IPS-18a (cell line): ENCODE results near the gene KIF5A.

Source experiments
- H3K27ac ChIP-seq: one replicate; pipeline ENCODE4 v1.5.1; 2013; ENCODE audit warnings: low read length
- H3K27me3 ChIP-seq: one replicate; pipeline ENCODE4 v1.6.1; 2013; ENCODE audit warnings: mild to moderate bottlenecking, low read length; ENCODE audit not compliant: control insufficient read depth, insufficient read depth
- H3K36me3 ChIP-seq: one replicate; pipeline ENCODE4 v1.6.1; 2013; ENCODE audit warnings: low read depth, low read length; ENCODE audit not compliant: control insufficient read depth
- H3K4me1 ChIP-seq: one replicate; pipeline ENCODE4 v1.6.1; 2013; ENCODE audit warnings: low read depth, low read length; ENCODE audit not compliant: control insufficient read depth
- H3K4me3 ChIP-seq: one replicate; pipeline ENCODE4 v1.5.1; 2013; ENCODE audit warnings: low read length
- H3K9ac ChIP-seq: one replicate; pipeline ENCODE4 v1.6.1; 2013; ENCODE audit warnings: mild to moderate bottlenecking, low read length, moderate library complexity
- H3K9me3 ChIP-seq: one replicate; pipeline ENCODE4 v1.6.1; 2013; ENCODE audit warnings: low read depth, low read length; ENCODE audit not compliant: control insufficient read depth

Gene KIF5A

GRCh38 chr12:57592551-57593165 lies 42.8 kb downstream of the KIF5A start:
- no peak overlapping the region for H3K4me3 ChIP-seq
- peaks cover 5% of the 10 kb centered on the region for H3K4me1 ChIP-seq
- H3K9me3 ChIP-seq: no peaks in the 10 kb centered on the region
- no peak overlapping the region for H3K9ac ChIP-seq
- H3K36me3 ChIP-seq: peaks cover 3% of the 10 kb centered on the region
- H3K27ac ChIP-seq: no peak overlapping the region
- peaks cover 6% of the 10 kb centered on the region for H3K27me3 ChIP-seq

GRCh38 chr12:57593187-57593586 lies 43.3 kb downstream of the KIF5A start:
- H3K4me3 ChIP-seq: no peak overlapping the region
- H3K9ac ChIP-seq: no peak overlapping the region
- H3K27me3 ChIP-seq: peaks cover 6% of the 10 kb centered on the region
- H3K36me3 ChIP-seq: peaks cover 3% of the 10 kb centered on the region
- H3K27ac ChIP-seq: no peak overlapping the region
- peaks cover 5% of the 10 kb centered on the region for H3K4me1 ChIP-seq
- H3K9me3 ChIP-seq: no peaks in the 10 kb centered on the region

- no peak overlapping the region for H3K9ac ChIP-seq
- H3K27ac ChIP-seq: no peak overlapping the region
- no peaks in the 10 kb centered on the region for H3K9me3 ChIP-seq
- no peaks in the 10 kb centered on the region for H3K27me3 ChIP-seq
- H3K36me3 ChIP-seq: peaks cover 21% of the 10 kb centered on the region
- no peak overlapping the region for H3K4me3 ChIP-seq
- H3K4me1 ChIP-seq: peaks cover 11% of the 10 kb centered on the region
These were observed 50.6 kb downstream of the KIF5A start for GRCh38 chr12:57600395-57600794.

DNA sequence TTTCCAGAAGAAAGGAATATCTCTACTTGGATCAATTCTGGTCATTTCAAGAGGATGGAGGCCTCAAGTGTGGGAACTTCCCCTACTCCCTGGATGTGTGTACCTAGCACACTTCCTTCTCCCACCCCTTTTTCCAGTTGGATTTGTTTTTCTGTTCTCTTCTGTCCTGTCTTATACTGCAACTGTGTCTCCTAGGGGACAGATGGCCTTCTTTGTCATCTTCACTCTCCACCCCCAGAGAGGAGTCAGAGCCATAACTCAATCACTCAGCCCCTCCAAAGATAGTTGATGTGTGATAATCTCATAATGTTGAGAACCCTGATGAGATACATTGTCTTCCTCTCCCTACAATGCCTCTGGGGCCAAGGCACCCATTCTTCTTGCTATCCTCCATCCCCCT lies 52.7 kb downstream of the KIF5A start:
- no peaks in the 10 kb centered on the region for H3K9me3 ChIP-seq
- no peaks in the 10 kb centered on the region for H3K27me3 ChIP-seq
- peaks cover 23% of the 10 kb centered on the region for H3K36me3 ChIP-seq
- no peak overlapping the region for H3K4me3 ChIP-seq
- H3K27ac ChIP-seq: no peak overlapping the region
- H3K9ac ChIP-seq: no peak overlapping the region
- H3K4me1 ChIP-seq: peaks cover 17% of the 10 kb centered on the region

GRCh38 chr12:57603324-57603723 lies 53.5 kb downstream of the KIF5A start:
- Histone ChIP-seq H3K4me3 (no peak overlapping the region), H3K27ac (no peak overlapping the region)

DNA sequence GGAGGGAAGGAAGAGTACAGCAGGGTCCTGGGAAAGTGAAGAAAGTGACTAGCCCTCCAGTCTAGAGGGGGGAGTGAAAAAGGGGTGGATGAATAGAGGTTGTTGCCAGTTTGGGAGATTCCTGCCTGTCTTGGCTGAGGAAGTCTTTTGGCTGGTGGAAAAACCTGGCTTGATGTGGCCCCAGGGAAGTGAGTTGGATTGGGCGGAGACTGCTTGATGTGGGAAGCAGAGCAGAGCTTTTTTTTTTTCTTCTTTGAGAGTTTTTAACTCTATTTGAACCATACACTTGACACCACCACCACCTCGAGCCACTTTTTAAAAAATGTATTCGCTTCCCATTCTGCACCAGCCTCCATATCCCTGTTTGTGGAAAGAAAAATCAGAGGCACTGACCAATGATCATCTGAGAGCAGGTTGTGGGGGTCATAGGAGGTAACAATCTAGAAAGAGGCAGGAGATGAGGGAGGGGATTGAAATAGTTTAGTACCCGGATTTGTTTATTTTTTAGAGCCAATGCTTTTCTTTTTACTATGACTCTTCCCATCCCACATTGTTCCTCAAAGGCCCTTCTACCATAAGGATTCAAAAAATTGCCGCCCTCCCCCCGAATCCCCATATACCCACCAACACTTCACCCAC lies 54.1 kb downstream of the KIF5A start:
- H3K36me3 ChIP-seq: peaks cover 20% of the 10 kb centered on the region
- no peaks in the 10 kb centered on the region for H3K27me3 ChIP-seq
- H3K9me3 ChIP-seq: no peaks in the 10 kb centered on the region
- peak overlapping the region; percentile 91 for H3K27ac ChIP-seq
- peaks cover 20% of the 10 kb centered on the region for H3K4me1 ChIP-seq
- H3K4me3 ChIP-seq: peak overlapping the region; percentile 89
- peak overlapping the region; percentile 77 for H3K9ac ChIP-seq

More at GRCh38 chr12:57603324-57603723, 53.5 kb downstream of the KIF5A start:
- Histone ChIP-seq H3K4me1 (peaks cover 17% of the 10 kb centered on the region), H3K9ac (no peak overlapping the region), H3K27me3 (no peaks in the 10 kb centered on the region), H3K36me3 (peaks cover 25% of the 10 kb centered on the region), H3K9me3 (no peaks in the 10 kb centered on the region)

DNA sequence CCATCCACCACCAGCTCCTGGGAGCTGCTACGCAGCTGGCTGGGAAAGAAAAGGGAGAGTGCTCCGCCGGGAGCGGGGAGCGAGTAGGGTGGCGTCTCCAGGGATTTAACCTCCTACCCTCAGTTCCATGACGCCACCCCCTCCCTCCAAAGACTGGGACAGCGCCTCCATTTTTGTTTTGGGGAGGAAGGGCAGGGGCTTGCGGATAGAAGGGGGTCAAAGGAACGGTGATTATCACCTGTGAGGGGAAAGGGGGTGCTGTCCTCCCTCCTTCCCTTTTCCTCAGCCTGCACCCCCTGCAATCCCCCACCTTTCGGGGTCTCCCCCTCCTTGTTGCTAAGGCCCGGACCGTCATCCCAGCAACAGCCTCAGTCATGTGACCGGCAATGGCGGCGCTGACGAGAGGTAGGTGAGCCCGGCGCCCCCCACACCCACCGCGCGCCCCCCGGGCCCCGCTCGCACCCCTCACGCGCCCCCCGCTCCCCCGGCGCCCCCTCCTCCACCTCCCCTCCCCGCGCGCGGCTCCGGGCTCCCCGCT lies 54.7 kb downstream of the KIF5A start, which contains the start of gene DTX3:
TSS of gene DTX3 (plus strand) at position 371 of the 538 bp plus-strand sequence. CDS start 1,694 bp downstream, outside the sequence.
- H3K27me3 ChIP-seq: no peaks in the 10 kb centered on the region
- H3K4me1 ChIP-seq: peaks cover 26% of the 10 kb centered on the region
- no peaks in the 10 kb centered on the region for H3K9me3 ChIP-seq
- peaks cover 18% of the 10 kb centered on the region for H3K36me3 ChIP-seq
- peak within 1 kb of the TSS; percentile 89 for H3K4me3 ChIP-seq
- peak within 1 kb of the TSS; percentile 91 for H3K27ac ChIP-seq
- peak within 1 kb of the TSS; percentile 77 for H3K9ac ChIP-seq

GRCh38 chr12:57604992-57605810 lies 55.4 kb downstream of the KIF5A start:
- Histone ChIP-seq H3K9me3 (no peaks in the 10 kb centered on the region), H3K9ac (peak overlapping the region; percentile 77), H3K27me3 (peaks cover 5% of the 10 kb centered on the region), H3K4me1 (peaks cover 26% of the 10 kb centered on the region), H3K36me3 (peaks cover 17% of the 10 kb centered on the region), H3K27ac (no peak overlapping the region), H3K4me3 (peak overlapping the region; percentile 89)

GRCh38 chr12:57605811-57606311 lies 56.0 kb downstream of the KIF5A start:
- H3K9me3 ChIP-seq: no peaks in the 10 kb centered on the region
- H3K9ac ChIP-seq: no peak overlapping the region
- H3K4me1 ChIP-seq: peaks cover 26% of the 10 kb centered on the region
- H3K36me3 ChIP-seq: peaks cover 14% of the 10 kb centered on the region
- H3K27me3 ChIP-seq: peaks cover 12% of the 10 kb centered on the region
- H3K4me3 ChIP-seq: peak overlapping the region; percentile 89
- no peak overlapping the region for H3K27ac ChIP-seq

DNA sequence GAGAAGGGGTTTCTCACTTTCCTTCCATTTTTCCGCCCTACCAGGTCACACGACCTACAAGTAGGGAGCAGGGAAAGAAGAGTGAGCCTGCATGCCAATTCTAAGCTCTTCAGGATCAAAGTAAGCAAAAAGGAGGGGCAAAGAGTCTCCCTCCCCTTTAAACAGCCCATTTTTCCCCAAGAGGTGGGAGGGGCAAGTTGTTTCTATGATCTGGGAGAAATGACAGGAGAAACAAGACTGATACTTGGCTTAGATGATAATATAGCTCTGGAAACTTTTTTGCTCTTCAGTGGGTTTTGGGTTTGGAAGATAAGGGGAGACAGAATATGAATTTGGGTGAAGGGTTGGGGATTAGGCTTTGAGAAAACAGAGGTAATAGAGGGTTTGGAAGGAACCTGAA lies 56.6 kb downstream of the KIF5A start:
- peaks cover 26% of the 10 kb centered on the region for H3K4me1 ChIP-seq
- H3K27me3 ChIP-seq: peaks cover 15% of the 10 kb centered on the region
- H3K9ac ChIP-seq: no peak overlapping the region
- H3K36me3 ChIP-seq: peaks cover 12% of the 10 kb centered on the region
- no peak overlapping the region for H3K27ac ChIP-seq
- no peak overlapping the region for H3K4me3 ChIP-seq
- no peaks in the 10 kb centered on the region for H3K9me3 ChIP-seq

- Histone ChIP-seq H3K27me3 (peaks cover 16% of the 10 kb centered on the region), H3K4me3 (no peak overlapping the region), H3K4me1 (peaks cover 26% of the 10 kb centered on the region), H3K9me3 (no peaks in the 10 kb centered on the region), H3K36me3 (peaks cover 8% of the 10 kb centered on the region), H3K9ac (no peak overlapping the region), H3K27ac (no peak overlapping the region)
These were observed 57.0 kb downstream of the KIF5A start for GRCh38 chr12:57606821-57607220.
